Esophagus squamous epithelium (tissue), 4 donors: Measurements from ENCODE around the gene SPATC1L.

Source experiments
- POLR2A ChIP-seq, 4 donors: fragments of 450-650 bp; IDR thresholded peaks; one replicate each; pipeline ENCODE4 v1.6.1; 2017; ENCODE audit warnings: antibody characterized with exemption in 4 of 4, mild to moderate bottlenecking in 4 of 4, moderate library complexity in 3 of 4
- TF ChIP-seq, protein P1 (sequence below), 6 experiments: fragments of 450-650 bp in 4 of 6; fragments of 200-600 bp in 2 of 6; sonication (generic) in 2 of 6; IDR thresholded peaks; one replicate each; pipeline ENCODE4 v1.5.1; 2016 to 2019; ENCODE audit warnings: antibody characterized with exemption in 6 of 6, mild to moderate bottlenecking in 4 of 6, moderate library complexity in 4 of 6

DNA sequence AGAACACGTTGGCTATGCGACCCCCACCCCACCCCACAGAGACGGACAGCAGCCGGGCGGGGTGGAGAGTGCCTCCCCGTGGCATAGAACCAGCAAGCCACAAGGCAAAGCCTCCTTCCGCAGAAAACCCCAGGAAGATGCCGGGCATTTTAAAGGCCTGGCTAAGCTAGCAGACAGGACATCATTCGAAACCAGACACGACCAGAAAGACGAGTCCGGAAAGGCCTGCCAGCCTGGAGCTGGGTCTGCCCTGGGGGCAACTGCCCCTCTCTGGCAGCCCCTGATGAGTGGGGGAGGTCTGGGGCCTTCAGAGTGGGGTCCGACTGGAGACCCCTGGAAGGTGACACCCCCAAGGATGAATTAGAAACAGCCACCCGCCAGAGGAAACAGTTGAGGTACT, 37.4 kb downstream of the SPATC1L start:
- TF ChIP-seq, protein P1, sequence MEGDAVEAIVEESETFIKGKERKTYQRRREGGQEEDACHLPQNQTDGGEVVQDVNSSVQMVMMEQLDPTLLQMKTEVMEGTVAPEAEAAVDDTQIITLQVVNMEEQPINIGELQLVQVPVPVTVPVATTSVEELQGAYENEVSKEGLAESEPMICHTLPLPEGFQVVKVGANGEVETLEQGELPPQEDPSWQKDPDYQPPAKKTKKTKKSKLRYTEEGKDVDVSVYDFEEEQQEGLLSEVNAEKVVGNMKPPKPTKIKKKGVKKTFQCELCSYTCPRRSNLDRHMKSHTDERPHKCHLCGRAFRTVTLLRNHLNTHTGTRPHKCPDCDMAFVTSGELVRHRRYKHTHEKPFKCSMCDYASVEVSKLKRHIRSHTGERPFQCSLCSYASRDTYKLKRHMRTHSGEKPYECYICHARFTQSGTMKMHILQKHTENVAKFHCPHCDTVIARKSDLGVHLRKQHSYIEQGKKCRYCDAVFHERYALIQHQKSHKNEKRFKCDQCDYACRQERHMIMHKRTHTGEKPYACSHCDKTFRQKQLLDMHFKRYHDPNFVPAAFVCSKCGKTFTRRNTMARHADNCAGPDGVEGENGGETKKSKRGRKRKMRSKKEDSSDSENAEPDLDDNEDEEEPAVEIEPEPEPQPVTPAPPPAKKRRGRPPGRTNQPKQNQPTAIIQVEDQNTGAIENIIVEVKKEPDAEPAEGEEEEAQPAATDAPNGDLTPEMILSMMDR (IDR thresholded peaks at IDR 0.05), result no peak
- TF ChIP-seq POLR2A (IDR thresholded peaks at IDR 0.05), result no peak
